Hepatocyte (in vitro differentiated cells): ENCODE data around the gene FAM149B1.
"Not testable (repeated sequence)": the region's sequence is repeated elsewhere in the genome, so short reads cannot be mapped to it uniquely, and the experiment has no call there.

Experiments
- CTCF ChIP-seq: fragments of 200-600 bp; sonication (generic); IDR thresholded peaks from 2 replicates; pipeline ENCODE4 v1.5.1; 2016; ENCODE audit warnings: antibody characterized with exemption, mild to moderate bottlenecking; ENCODE audit not compliant: poor library complexity
- EZH2phosphoT487 ChIP-seq: fragments of 200-600 bp; sonication (generic); IDR thresholded peaks from one replicate; pipeline ENCODE4 v1.6.1; 2018; ENCODE audit warnings: antibody characterized with exemption, mild to moderate bottlenecking, low read depth, moderate library complexity; ENCODE audit not compliant: unreplicated experiment, severe bottlenecking

GRCh38 chr10:73150633-73151413 lies 17.1 kb upstream of the FAM149B1 start:
- TF ChIP-seq CTCF, EZH2phosphoT487: not testable (repeated sequence)
